NCI-H2081 treated with DMSO at 0.1 percent for 48 hours (cell line): ENCODE data around the gene APOL3.
"Not testable (repeated sequence)": the region's sequence is repeated elsewhere in the genome, so short reads cannot be mapped to it uniquely, and the experiment has no call there.

ENCODE experiments used
- DNase-seq: peaks from one replicate; lab custom pipeline; 2025; lab: John Stamatoyannopoulos, UW

Gene APOL3

GRCh38 chr22:36156515-36157419 is 3.8 kb downstream of the APOL3 start:
- DNase-seq = no peak

- no peak for DNase-seq
Measured at GRCh38 chr22:36156119-36156514, 4.4 kb downstream of the APOL3 start.

GRCh38 chr22:36155702-36156101 is 4.9 kb downstream of the APOL3 start:
- no peak for DNase-seq

- no peak for DNase-seq
Measured at GRCh38 chr22:36154423-36154945, 6.1 kb downstream of the APOL3 start.

- DNase-seq = no peak
Measured at GRCh38 chr22:36153501-36154422, 6.8 kb downstream of the APOL3 start.

GRCh38 chr22:36152821-36153220 is 7.7 kb downstream of the APOL3 start:
- not testable (repeated sequence) for DNase-seq

- no peak for DNase-seq
Measured at GRCh38 chr22:36152088-36152487, 8.5 kb downstream of the APOL3 start.

- no peak for DNase-seq
Measured at GRCh38 chr22:36151006-36151595, 9.5 kb downstream of the APOL3 start.

- DNase-seq = no peak
Measured at GRCh38 chr22:36149441-36149840, 11.1 kb downstream of the APOL3 start.

- no peak for DNase-seq
Measured at GRCh38 chr22:36148411-36148810, 12.1 kb downstream of the APOL3 start.

GRCh38 chr22:36147196-36147791 is 13.3 kb downstream of the APOL3 start:
- DNase-seq = no peak

GRCh38 chr22:36145881-36146280 is 14.7 kb downstream of the APOL3 start:
- DNase-seq = no peak

- no peak for DNase-seq
Measured at GRCh38 chr22:36144886-36145541, 15.5 kb downstream of the APOL3 start.

- DNase-seq = no peak
Measured at GRCh38 chr22:36143956-36144355, 16.6 kb downstream of the APOL3 start.

- DNase-seq = no peak
Measured at GRCh38 chr22:36143066-36143815, 17.3 kb downstream of the APOL3 start.

GRCh38 chr22:36141481-36141880 is 19.1 kb downstream of the APOL3 start:
- no peak for DNase-seq

- not testable (repeated sequence) for DNase-seq
Measured at GRCh38 chr22:36138709-36139108, 21.8 kb downstream of the APOL3 start.

GRCh38 chr22:36136988-36137387 is 23.6 kb downstream of the APOL3 start:
- DNase-seq = no peak

GRCh38 chr22:36136475-36136874 is 24.1 kb downstream of the APOL3 start:
- no peak for DNase-seq

GRCh38 chr22:36135306-36135980 is 25.1 kb downstream of the APOL3 start:
- DNase-seq = no peak
